Measurements from ENCODE around the gene SLC38A8.

The SLC38A8 gene

DNA sequence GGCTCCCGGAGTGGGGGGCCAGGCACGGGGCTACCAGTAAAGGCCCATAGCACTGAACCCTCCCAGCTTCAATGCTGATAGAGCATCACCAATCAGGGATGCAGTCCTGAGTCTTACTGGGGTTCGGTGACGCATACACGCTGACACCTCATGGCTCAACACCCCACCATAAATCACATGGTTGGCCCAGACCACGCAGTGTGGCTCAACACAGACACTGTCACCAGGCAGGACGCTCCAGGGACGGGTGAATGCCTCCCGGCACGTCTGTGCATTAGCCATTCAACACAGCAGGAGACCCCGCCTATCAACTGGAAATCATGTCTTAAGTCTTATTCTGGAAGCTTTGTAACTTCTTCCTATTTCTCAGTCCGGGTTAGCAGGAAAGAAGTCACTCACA is 39.6 kb downstream of the SLC38A8 start:
- no peaks in the 10 kb centered on the region for H3K27me3 ChIP-seq (ENCODE audit: control insufficient read depth, insufficient read depth, low read length)
- no peak overlapping the region for H3K9ac ChIP-seq (ENCODE audit: low read depth, low read length)
- no peaks in the 10 kb centered on the region for H3K4me1 ChIP-seq (ENCODE audit: control insufficient read depth, insufficient read depth, low read length)
- H3K4me3 ChIP-seq (ENCODE audit: low read depth, low read length) = no peak overlapping the region
- no peaks in the 10 kb centered on the region for H3K9me3 ChIP-seq (ENCODE audit: control insufficient read depth, insufficient read depth, low read length)
- no peaks in the 10 kb centered on the region for H3K36me3 ChIP-seq (ENCODE audit: control insufficient read depth, insufficient read depth, low read length)

DNA sequence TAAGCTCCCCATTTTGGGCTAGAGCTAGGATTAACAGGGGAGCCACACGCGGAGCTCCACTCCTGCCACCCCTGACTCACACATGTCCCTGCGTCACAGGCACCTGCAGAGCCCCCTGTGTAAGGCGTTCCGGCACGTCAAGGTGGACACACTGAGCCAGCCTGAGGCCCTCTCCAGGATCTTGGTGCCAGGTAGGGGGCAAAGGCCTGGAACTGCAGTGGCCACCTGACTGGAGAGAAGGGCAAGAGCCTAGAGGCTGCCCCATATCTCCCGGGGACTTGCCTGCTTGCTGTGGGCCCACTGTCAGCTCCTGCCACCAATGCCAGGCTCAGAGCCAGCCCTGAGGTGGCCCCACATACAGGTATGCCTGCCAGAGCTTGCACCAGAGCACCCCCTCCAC is 40.9 kb downstream of the SLC38A8 start:
- H3K36me3 ChIP-seq (ENCODE audit: control insufficient read depth, insufficient read depth, low read length) = no peaks in the 10 kb centered on the region
- no peak overlapping the region for H3K9ac ChIP-seq (ENCODE audit: low read depth, low read length)
- no peaks in the 10 kb centered on the region for H3K4me1 ChIP-seq (ENCODE audit: control insufficient read depth, insufficient read depth, low read length)
- no peaks in the 10 kb centered on the region for H3K9me3 ChIP-seq (ENCODE audit: control insufficient read depth, insufficient read depth, low read length)
- no peak overlapping the region for H3K4me3 ChIP-seq (ENCODE audit: low read depth, low read length)
- no peaks in the 10 kb centered on the region for H3K27me3 ChIP-seq (ENCODE audit: control insufficient read depth, insufficient read depth, low read length)

DNA sequence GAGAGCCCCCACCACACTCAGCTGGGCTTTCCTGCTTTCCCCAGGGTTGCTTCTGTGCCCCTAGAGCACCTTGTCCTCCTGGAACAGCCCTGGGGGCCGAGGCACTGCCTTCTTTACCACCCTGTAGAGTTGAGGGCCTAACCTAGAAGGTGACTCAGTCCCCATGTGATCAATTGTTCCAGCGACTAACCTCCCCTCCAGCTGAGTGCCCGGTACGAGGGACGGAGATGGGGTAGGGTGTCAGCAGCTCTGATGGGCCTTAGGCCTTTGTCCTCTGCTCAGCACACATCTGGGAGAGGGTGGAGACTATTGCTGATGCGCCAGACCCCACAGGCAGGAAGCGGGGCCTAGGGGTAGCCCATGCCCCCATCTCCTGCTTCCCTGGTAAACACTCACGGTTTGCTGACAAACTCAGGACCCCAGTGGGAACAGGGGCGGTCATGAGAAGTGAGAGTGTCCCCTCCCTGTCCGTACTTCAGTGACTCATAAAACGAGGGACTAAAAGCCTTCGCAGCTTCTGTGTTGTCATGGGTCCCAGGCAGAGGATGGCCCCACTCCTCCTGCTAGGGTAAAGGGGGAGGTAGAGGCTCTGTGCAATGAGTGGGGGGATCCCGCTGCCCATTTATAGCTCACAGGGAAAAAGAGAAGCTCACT is 41.5 kb downstream of the SLC38A8 start:
- Histone ChIP-seq H3K9ac (ENCODE audit: low read depth, low read length) (no peak overlapping the region), H3K36me3 (ENCODE audit: control insufficient read depth, insufficient read depth, low read length) (no peaks in the 10 kb centered on the region), H3K9me3 (ENCODE audit: control insufficient read depth, insufficient read depth, low read length) (no peaks in the 10 kb centered on the region)

DNA sequence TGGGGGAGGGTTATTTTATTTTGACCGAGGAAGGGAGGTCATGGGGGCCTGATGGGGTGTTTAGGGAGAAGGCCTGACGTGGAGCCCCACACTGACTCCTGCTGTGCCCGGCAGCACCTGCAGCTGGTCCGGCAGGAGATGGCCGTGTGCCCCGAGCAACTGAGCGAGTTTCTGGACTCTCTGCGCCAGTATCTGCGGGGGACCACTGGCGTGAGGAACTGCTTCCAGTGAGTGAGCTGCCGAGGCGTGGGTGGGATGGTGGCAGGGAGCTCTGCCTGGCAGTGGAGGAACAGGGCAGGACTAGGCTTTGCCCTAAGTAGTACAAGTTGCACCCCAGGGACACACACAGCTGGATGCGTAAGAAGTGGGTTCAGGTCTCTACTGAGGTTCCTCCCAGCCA is 44.5 kb downstream of the SLC38A8 start:
- Histone ChIP-seq H3K9me3 (ENCODE audit: control insufficient read depth, insufficient read depth, low read length) (no peaks in the 10 kb centered on the region), H3K27me3 (ENCODE audit: control insufficient read depth, insufficient read depth, low read length) (no peaks in the 10 kb centered on the region), H3K4me1 (ENCODE audit: control insufficient read depth, insufficient read depth, low read length) (no peaks in the 10 kb centered on the region)

More for the DNA sequence above, 41.5 kb downstream of the SLC38A8 start:
- no peaks in the 10 kb centered on the region for H3K27me3 ChIP-seq (ENCODE audit: control insufficient read depth, insufficient read depth, low read length)
- no peak overlapping the region for H3K4me3 ChIP-seq (ENCODE audit: low read depth, low read length)
- no peaks in the 10 kb centered on the region for H3K4me1 ChIP-seq (ENCODE audit: control insufficient read depth, insufficient read depth, low read length)

DNA sequence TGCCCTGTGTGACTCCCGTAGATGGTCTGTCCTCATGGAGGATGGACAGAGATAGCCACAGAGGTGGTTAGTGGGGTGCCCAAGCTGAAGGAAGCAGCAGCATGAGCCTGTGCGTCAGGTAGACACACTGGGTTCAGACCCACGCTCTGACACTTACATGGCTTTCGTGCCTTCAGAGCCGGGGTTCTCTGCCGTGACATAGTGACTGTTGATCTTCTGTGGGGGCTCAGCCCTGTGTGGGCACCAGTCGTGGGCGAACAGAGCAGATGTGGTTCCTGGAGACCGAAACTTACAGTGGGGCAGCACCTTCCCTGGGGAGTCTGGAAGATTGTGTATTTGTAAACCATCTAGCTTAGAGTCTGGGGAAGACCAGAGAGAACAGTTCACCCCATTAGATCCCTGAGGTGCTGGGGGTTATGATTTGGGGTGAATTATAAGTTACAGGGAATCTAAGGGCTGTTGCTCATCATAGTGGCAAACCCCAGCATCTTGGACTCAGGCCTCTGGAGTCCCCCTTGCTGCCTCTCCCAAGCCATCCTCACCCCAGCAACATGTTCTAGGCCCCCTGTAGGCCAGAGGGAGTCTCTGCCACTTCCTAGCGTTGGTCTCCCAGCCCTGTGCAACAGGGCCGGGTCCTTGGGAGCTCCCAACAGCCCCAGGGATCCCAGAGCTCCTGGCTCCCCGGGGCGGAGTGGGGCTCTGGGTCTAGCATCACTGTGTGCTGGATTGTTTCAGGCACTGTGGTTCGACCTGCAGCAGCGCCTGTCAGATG is 45.9 kb downstream of the SLC38A8 start:
- H3K27me3 ChIP-seq (ENCODE audit: control insufficient read depth, insufficient read depth, low read length) = no peaks in the 10 kb centered on the region
- H3K4me1 ChIP-seq (ENCODE audit: control insufficient read depth, insufficient read depth, low read length) = no peaks in the 10 kb centered on the region
- H3K4me3 ChIP-seq (ENCODE audit: low read depth, low read length) = no peak overlapping the region
- no peaks in the 10 kb centered on the region for H3K9me3 ChIP-seq (ENCODE audit: control insufficient read depth, insufficient read depth, low read length)
- no peak overlapping the region for H3K9ac ChIP-seq (ENCODE audit: low read depth, low read length)
- H3K36me3 ChIP-seq (ENCODE audit: control insufficient read depth, insufficient read depth, low read length) = no peaks in the 10 kb centered on the region

More for the DNA sequence above, 44.5 kb downstream of the SLC38A8 start:
- Histone ChIP-seq H3K36me3 (ENCODE audit: control insufficient read depth, insufficient read depth, low read length) (no peaks in the 10 kb centered on the region), H3K9ac (ENCODE audit: low read depth, low read length) (no peak overlapping the region), H3K4me3 (ENCODE audit: low read depth, low read length) (no peak overlapping the region)

DNA sequence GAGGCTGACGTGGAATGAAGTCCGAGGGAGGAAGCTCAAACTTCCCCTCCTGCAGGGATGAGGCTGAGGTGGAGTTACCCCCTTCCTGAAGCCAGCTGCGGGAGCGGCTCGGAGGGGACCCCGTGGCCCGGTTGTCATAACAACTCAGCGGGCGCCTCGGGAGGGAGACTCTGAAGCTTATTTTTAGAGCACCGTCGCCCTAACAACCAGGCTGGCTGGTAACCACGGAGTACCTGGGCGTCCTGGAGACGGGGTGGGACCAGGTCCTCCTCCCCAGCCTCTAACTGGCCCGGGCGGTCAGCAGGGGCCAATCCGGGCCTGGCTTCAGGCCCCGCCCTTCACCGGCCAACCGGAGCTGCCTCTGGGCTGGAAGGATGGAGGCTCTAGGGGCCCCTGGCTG is 46.8 kb downstream of the SLC38A8 start:
- Histone ChIP-seq H3K9me3 (ENCODE audit: control insufficient read depth, insufficient read depth, low read length) (no peaks in the 10 kb centered on the region), H3K36me3 (ENCODE audit: control insufficient read depth, insufficient read depth, low read length) (no peaks in the 10 kb centered on the region), H3K4me1 (ENCODE audit: control insufficient read depth, insufficient read depth, low read length) (no peaks in the 10 kb centered on the region), H3K9ac (ENCODE audit: low read depth, low read length) (no peak overlapping the region), H3K4me3 (ENCODE audit: low read depth, low read length) (no peak overlapping the region), H3K27me3 (ENCODE audit: control insufficient read depth, insufficient read depth, low read length) (no peaks in the 10 kb centered on the region)

DNA sequence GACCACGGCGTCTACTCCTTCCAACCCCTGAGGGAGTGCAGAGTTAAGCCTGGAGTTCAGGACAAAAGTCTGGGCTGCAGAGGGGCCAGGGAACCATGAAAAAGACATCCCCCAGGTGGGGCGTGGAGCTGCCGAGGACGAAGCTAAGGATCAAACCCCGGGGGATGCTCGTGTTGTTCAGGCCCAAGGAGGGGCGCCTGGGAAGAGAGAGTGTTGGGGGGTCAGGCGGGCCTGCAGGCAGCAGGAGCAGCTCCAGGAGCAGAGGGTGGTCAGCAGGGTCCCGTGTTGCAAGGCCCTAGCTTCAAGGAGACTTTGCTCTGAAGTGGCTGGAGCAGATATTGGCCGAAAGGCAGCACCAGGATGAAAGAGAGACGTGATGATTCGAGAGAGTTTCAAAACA is 47.9 kb downstream of the SLC38A8 start:
- Histone ChIP-seq H3K9ac (ENCODE audit: low read depth, low read length) (no peak overlapping the region), H3K27me3 (ENCODE audit: control insufficient read depth, insufficient read depth, low read length) (no peaks in the 10 kb centered on the region), H3K9me3 (ENCODE audit: control insufficient read depth, insufficient read depth, low read length) (no peaks in the 10 kb centered on the region), H3K4me1 (ENCODE audit: control insufficient read depth, insufficient read depth, low read length) (no peaks in the 10 kb centered on the region), H3K4me3 (ENCODE audit: low read depth, low read length) (no peak overlapping the region), H3K36me3 (ENCODE audit: control insufficient read depth, insufficient read depth, low read length) (no peaks in the 10 kb centered on the region)

DNA sequence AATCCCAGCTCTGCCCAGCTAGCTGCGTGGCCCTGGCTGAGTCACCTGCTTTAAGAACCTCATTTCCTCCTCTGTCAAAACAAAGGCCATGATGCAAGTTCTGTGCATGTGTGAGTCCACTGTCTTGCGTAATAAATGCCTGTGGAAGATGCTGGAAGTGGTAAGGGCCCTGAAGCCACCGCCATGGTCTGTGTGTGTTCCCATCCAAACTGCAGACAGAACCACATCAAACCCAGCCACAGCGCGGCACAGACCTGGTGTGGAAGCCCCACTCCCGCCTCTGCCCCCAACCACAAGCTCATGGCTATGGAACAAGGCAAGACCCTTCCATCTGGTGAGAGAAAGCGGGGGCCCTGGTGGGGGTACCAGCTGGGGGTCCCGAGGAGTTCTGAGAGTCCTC is 48.5 kb downstream of the SLC38A8 start:
- Histone ChIP-seq H3K4me1 (ENCODE audit: control insufficient read depth, insufficient read depth, low read length) (no peaks in the 10 kb centered on the region), H3K9ac (ENCODE audit: low read depth, low read length) (no peak overlapping the region), H3K9me3 (ENCODE audit: control insufficient read depth, insufficient read depth, low read length) (no peaks in the 10 kb centered on the region), H3K27me3 (ENCODE audit: control insufficient read depth, insufficient read depth, low read length) (no peaks in the 10 kb centered on the region), H3K36me3 (ENCODE audit: control insufficient read depth, insufficient read depth, low read length) (no peaks in the 10 kb centered on the region), H3K4me3 (ENCODE audit: low read depth, low read length) (no peak overlapping the region)

DNA sequence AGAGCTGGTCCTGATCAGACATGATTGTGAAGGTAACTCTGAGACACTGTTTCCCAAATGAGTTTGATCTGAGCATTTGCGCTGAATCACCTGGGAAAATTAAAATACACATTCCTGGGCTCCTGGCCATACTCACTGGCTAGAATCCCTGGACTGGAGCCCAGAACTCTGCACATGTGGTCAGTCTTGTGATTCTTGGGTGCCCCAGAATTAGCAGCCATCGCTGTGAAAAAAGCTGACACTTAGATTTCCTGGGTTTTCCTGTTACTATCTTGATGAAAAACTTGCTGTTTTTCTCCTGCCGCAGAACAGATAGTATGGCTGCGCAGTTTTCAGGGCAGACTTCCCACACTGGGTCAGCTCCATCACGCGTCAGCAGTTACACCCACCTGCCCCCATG is 50.0 kb downstream of the SLC38A8 start:
- Histone ChIP-seq H3K27me3 (ENCODE audit: control insufficient read depth, insufficient read depth, low read length) (no peaks in the 10 kb centered on the region), H3K36me3 (ENCODE audit: control insufficient read depth, insufficient read depth, low read length) (no peaks in the 10 kb centered on the region), H3K9me3 (ENCODE audit: control insufficient read depth, insufficient read depth, low read length) (no peaks in the 10 kb centered on the region), H3K4me3 (ENCODE audit: low read depth, low read length) (no peak overlapping the region), H3K4me1 (ENCODE audit: control insufficient read depth, insufficient read depth, low read length) (no peaks in the 10 kb centered on the region), H3K9ac (ENCODE audit: low read depth, low read length) (no peak overlapping the region)

DNA sequence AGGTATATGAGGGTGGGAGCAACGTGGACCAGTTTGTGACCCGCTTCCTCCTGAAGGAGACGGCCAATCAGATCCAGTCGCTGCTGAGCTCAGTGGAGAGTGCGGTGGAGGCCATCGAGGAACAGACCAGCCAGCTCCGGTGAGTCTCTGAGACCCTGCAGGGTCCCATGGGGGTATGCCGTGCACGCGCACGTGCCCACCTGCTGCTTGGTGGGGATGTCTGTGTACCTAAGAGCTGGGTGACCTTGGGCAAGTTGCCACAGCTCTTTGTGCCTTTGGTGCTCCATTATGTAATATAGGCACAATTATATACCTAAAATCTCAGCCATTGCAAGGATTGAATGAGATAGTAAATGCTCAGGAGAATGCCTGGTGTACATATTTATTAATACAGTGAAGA is 52.1 kb downstream of the SLC38A8 start:
- no peak overlapping the region for H3K9ac ChIP-seq (ENCODE audit: low read depth, low read length)
- no peaks in the 10 kb centered on the region for H3K4me1 ChIP-seq (ENCODE audit: control insufficient read depth, insufficient read depth, low read length)
- no peaks in the 10 kb centered on the region for H3K36me3 ChIP-seq (ENCODE audit: control insufficient read depth, insufficient read depth, low read length)
- no peaks in the 10 kb centered on the region for H3K9me3 ChIP-seq (ENCODE audit: control insufficient read depth, insufficient read depth, low read length)
- H3K4me3 ChIP-seq (ENCODE audit: low read depth, low read length) = no peak overlapping the region
- H3K27me3 ChIP-seq (ENCODE audit: control insufficient read depth, insufficient read depth, low read length) = no peaks in the 10 kb centered on the region

DNA sequence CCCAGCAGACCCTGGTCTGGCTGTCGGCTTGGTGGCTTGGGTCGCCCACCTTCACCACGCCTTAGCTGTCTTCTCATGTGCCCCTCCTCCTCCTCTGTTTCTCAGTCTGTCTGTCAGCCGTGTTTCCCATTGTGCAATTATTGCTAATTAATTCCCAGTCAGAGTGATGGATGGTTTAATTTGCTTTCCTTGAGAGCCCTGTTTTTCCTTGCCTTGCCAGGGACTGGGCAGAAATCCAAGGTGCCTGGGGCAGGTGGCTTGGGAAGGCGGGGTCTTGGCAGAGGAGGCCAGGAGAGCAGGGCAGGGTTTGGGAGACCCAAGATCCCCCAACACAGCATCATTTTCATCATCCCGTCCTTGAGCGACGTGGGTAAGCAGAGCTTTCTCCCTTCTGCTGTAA is 53.3 kb downstream of the SLC38A8 start:
- Histone ChIP-seq H3K4me3 (ENCODE audit: low read depth, low read length) (no peak overlapping the region), H3K36me3 (ENCODE audit: control insufficient read depth, insufficient read depth, low read length) (no peaks in the 10 kb centered on the region), H3K27me3 (ENCODE audit: control insufficient read depth, insufficient read depth, low read length) (no peaks in the 10 kb centered on the region), H3K4me1 (ENCODE audit: control insufficient read depth, insufficient read depth, low read length) (no peaks in the 10 kb centered on the region), H3K9ac (ENCODE audit: low read depth, low read length) (no peak overlapping the region), H3K9me3 (ENCODE audit: control insufficient read depth, insufficient read depth, low read length) (no peaks in the 10 kb centered on the region)

DNA sequence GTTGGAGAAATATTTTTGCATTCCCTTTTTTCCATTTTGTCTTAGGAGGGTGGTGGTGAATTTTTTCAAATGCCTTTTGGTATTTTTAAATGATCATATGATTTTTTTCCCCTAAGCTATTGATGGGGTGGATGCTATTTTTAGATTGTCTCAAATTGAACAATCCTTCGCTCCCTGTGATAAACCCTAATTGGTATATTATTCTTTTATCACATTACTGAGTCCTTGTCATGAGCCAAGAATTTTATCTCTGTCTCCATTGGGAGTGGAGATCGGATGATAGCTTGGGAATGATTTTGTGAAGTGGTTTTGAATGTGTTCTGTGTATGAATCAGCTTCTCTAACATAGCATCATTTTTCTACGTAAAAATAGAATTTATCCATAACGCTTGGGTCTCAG is 59.1 kb downstream of the SLC38A8 start:
- H3K9ac ChIP-seq (ENCODE audit: low read depth, low read length) = no peak overlapping the region
- H3K36me3 ChIP-seq (ENCODE audit: control insufficient read depth, insufficient read depth, low read length) = no peaks in the 10 kb centered on the region
- no peak overlapping the region for H3K4me3 ChIP-seq (ENCODE audit: low read depth, low read length)
- no peaks in the 10 kb centered on the region for H3K9me3 ChIP-seq (ENCODE audit: control insufficient read depth, insufficient read depth, low read length)
- no peaks in the 10 kb centered on the region for H3K27me3 ChIP-seq (ENCODE audit: control insufficient read depth, insufficient read depth, low read length)
- peaks cover 4% of the 10 kb centered on the region for H3K4me1 ChIP-seq (ENCODE audit: control insufficient read depth, insufficient read depth, low read length)
